Frontal cortex (tissue), 4 donors: Measurements from ENCODE around the gene SBK2. TPM values are rescaled to one million over a fixed set of nuclear protein-coding genes. Genes with fewer than 3 reads are reported as not detected.
A peak's percentile ranks its signal among the peaks of the same experiment; 100 is the strongest.
"Not testable (repeated sequence)": the region's sequence is repeated elsewhere in the genome, so short reads cannot be mapped to it uniquely, and the experiment has no call there.

ENCODE experiments used
- DNase-seq, 2 donors: peaks; one replicate each; pipeline ENCODE4 v3.0.0; 2012; ENCODE audit warnings: low spot score in 2 of 2
- FAIRE-seq: peaks from 2 replicates; lab custom pipeline; 2012; peaks lifted over from hg19 to GRCh38; lab: Jason Lieb, UNC
- total RNA-seq: library from RNA; depleted of rRNA; stranded (reverse); fragments of >200 nt; gene quantifications from one replicate; pipeline ENCODE4 v1.2.3, GENCODE V29; 2014
- donor health status: control.
- donor health status: control.
- donor health status: control.

Gene SBK2
- total RNA-seq, 1 donor from 2014 or later: 0.41 TPM

- FAIRE-seq (peak; percentile 26), DNase-seq (peak; percentile 100)
These were observed 19.9 kb downstream of the SBK2 start for GRCh38 chr19:55516878-55517620.

- no peak for FAIRE-seq
- DNase-seq: no peak
These were observed 28.8 kb downstream of the SBK2 start for GRCh38 chr19:55508120-55508519.

GRCh38 chr19:55504981-55505380 is 32.0 kb downstream of the SBK2 start:
- FAIRE-seq: no peak
- DNase-seq: no peak

GRCh38 chr19:55504252-55504603 is 32.7 kb downstream of the SBK2 start:
- no peak for FAIRE-seq
- DNase-seq: no peak

- FAIRE-seq (no peak), DNase-seq (peak; percentile 96 to 100)
These were observed 33.3 kb downstream of the SBK2 start for GRCh38 chr19:55503502-55504251.

GRCh38 chr19:55503157-55503501 is 33.8 kb downstream of the SBK2 start:
- no peak for FAIRE-seq
- DNase-seq: no peak

GRCh38 chr19:55502197-55502952 is 34.6 kb downstream of the SBK2 start:
- DNase-seq (no peak), FAIRE-seq (no peak)

- FAIRE-seq (no peak), DNase-seq (no peak)
These were observed 36.5 kb downstream of the SBK2 start for GRCh38 chr19:55500368-55500952.

GRCh38 chr19:55498246-55498840 is 38.6 kb downstream of the SBK2 start:
- no peak for FAIRE-seq
- DNase-seq: no peak

GRCh38 chr19:55497763-55498162 is 39.2 kb downstream of the SBK2 start:
- FAIRE-seq: no peak

GRCh38 chr19:55496820-55497219 is 40.1 kb downstream of the SBK2 start:
- not testable (repeated sequence) for FAIRE-seq, DNase-seq

More at GRCh38 chr19:55497763-55498162, 39.2 kb downstream of the SBK2 start:
- no peak for DNase-seq

- DNase-seq (no peak), FAIRE-seq (no peak)
These were observed 41.1 kb downstream of the SBK2 start for GRCh38 chr19:55495646-55496349.

GRCh38 chr19:55494172-55494761 is 42.7 kb downstream of the SBK2 start:
- FAIRE-seq (no peak), DNase-seq (no peak)

GRCh38 chr19:55493645-55494171 is 43.2 kb downstream of the SBK2 start:
- FAIRE-seq (no peak), DNase-seq (no peak)

- FAIRE-seq (no peak), DNase-seq (no peak)
These were observed 43.8 kb downstream of the SBK2 start for GRCh38 chr19:55493052-55493644.

GRCh38 chr19:55492362-55492944 is 44.5 kb downstream of the SBK2 start:
- FAIRE-seq (no peak), DNase-seq (no peak)

- DNase-seq (no peak), FAIRE-seq (no peak)
These were observed 45.2 kb downstream of the SBK2 start for GRCh38 chr19:55491546-55492360.
